HCT116 (cell line): ENCODE measurements around the gene GSG1L. TPM values are rescaled to one million over a fixed set of nuclear protein-coding genes. Genes with fewer than 3 reads are reported as not detected.

Experiments used
- ATAC-seq: fragments of 200-7000 bp; cut with Tn5 transposase; 2 replicates; pipeline ENCODE4 v1.9.1; 2020; ENCODE audit warnings: mild to moderate bottlenecking, moderate library complexity
- BruUV-seq: library from RNA; stranded (reverse); fragments of 400-500 nt; replicated peaks from 2 replicates; lab custom pipeline; 2021; lab: Mats Ljungman, UMichigan
- CTCF ChIA-PET: fragments of 300-600 bp; sonication (Branson Sonifier 250); formaldehyde crosslinking; loops from one replicate; lab custom pipeline; 2021; ENCODE audit warnings: antibody characterized with exemption; lab: Charles Lee
- POLR2A ChIA-PET: fragments of 300-600, 350-600 bp; sonication (Branson Sonifier 250); formaldehyde crosslinking; loops from one replicate; lab custom pipeline; 2021; ENCODE audit warnings: antibody characterized with exemption; lab: Charles Lee
- RAD21 ChIA-PET, 2 experiments: fragments of 300-600 bp; sonication (Branson Sonifier 250); formaldehyde crosslinking; loops; one replicate each; lab custom pipeline; 2023; ENCODE audit warnings: low total read pairs in 2 of 2; ENCODE audit not compliant: uncharacterized antibody in 2 of 2, unreplicated experiment in 2 of 2, low non-redundant PET in 1 of 2; lab: Charles Lee
- DNase-seq: peaks from one replicate; pipeline ENCODE4 v3.0.0-alpha.2; 2010; ENCODE audit warnings: low read depth, low spot score
- H2AFZ ChIP-seq: fragments of 200-600 bp; shearing (Covaris generic), sonication (generic); 2 replicates; pipeline ENCODE4 v1.6.1; 2017; ENCODE audit warnings: low read depth, mixed run types, mixed read lengths, antibody characterized with exemption, low read length; ENCODE audit not compliant: poor library complexity, severe bottlenecking
- H3K27ac ChIP-seq: 2 replicates; pipeline ENCODE4 v1.5.1; 2012; ENCODE audit warnings: low read depth, low read length
- H3K27me3 ChIP-seq: fragments of 200-600 bp; sonication (generic); 2 replicates; pipeline ENCODE4 v1.6.1; 2016; ENCODE audit warnings: mixed run types, low read length, mixed read lengths; ENCODE audit not compliant: insufficient read depth
- H3K36me3 ChIP-seq, 2 experiments: fragments of 200-500 bp in 1 of 2; fragments of 200-600 bp in 1 of 2; sonication (Bioruptor generic) in 1 of 2; sonication (generic) in 1 of 2; 2 replicates each; pipeline versions ENCODE4 v1.5.1 to v1.6.1; 2014 to 2016; ENCODE audit warnings: low read length in 2 of 2, inconsistent platforms in 1 of 2, mixed read lengths in 1 of 2, mixed run types in 1 of 2; ENCODE audit not compliant: insufficient read depth in 2 of 2, control insufficient read depth in 1 of 2
- H3K4me1 ChIP-seq, 2 experiments: fragments of 200-600 bp in 1 of 2; sonication (generic) in 1 of 2; 2 replicates each; pipeline versions ENCODE4 v1.5.1 to v1.6.1; 2012 to 2017; ENCODE audit warnings: low read length in 2 of 2, inconsistent platforms in 1 of 2, mild to moderate bottlenecking in 1 of 2, mixed read lengths in 1 of 2, mixed run types in 1 of 2, moderate library complexity in 1 of 2; ENCODE audit not compliant: insufficient read depth in 2 of 2, control insufficient read depth in 1 of 2
- H3K4me2 ChIP-seq: fragments of 200-600 bp; sonication (generic); 2 replicates; pipeline ENCODE4 v1.6.1; 2017; ENCODE audit warnings: mixed run types, low read length, mixed read lengths
- H3K4me3 ChIP-seq, 2 experiments: fragments of 200-600 bp in 1 of 2; sonication (generic) in 1 of 2; replicated peaks in 1 of 2; 2 replicates each; pipeline ENCODE4 v1.5.1; 2011 to 2016; ENCODE audit warnings: low read length in 2 of 2, control low read depth in 1 of 2, low read depth in 1 of 2, mild to moderate bottlenecking in 1 of 2, mixed read lengths in 1 of 2, mixed run types in 1 of 2
- H3K79me2 ChIP-seq: fragments of 200-600 bp; sonication (generic); 2 replicates; pipeline ENCODE4 v1.6.1; 2017; ENCODE audit warnings: mild to moderate bottlenecking, mixed run types, low read length, moderate library complexity, mixed read lengths; ENCODE audit not compliant: insufficient read depth
- H3K9ac ChIP-seq: fragments of 200-600 bp; sonication (generic); 2 replicates; pipeline ENCODE4 v1.6.1; 2016; ENCODE audit warnings: low read length, mixed read lengths
- H3K9me2 ChIP-seq: fragments of 200-600 bp; sonication (generic), shearing (Covaris generic); 2 replicates; pipeline ENCODE4 v1.6.1; 2017; ENCODE audit warnings: mixed run types, mild to moderate bottlenecking, moderate library complexity; ENCODE audit not compliant: insufficient read depth
- H3K9me3 ChIP-seq, 2 experiments: fragments of 200-500 bp in 1 of 2; fragments of 200-600 bp in 1 of 2; sonication (Bioruptor generic) in 1 of 2; sonication (generic) in 1 of 2; 2 replicates each; pipeline ENCODE4 v1.6.1; 2014 to 2017; ENCODE audit warnings: low read length in 2 of 2, mixed read lengths in 2 of 2, inconsistent platforms in 1 of 2, low read depth in 1 of 2, mild to moderate bottlenecking in 1 of 2, mixed run types in 1 of 2, moderate library complexity in 1 of 2; ENCODE audit not compliant: control insufficient read depth in 1 of 2, insufficient read depth in 1 of 2
- H4K20me1 ChIP-seq: fragments of 200-600 bp; sonication (generic), shearing (Covaris generic); 2 replicates; pipeline ENCODE4 v1.6.1; 2017; ENCODE audit warnings: mixed run types, mild to moderate bottlenecking, moderate library complexity; ENCODE audit not compliant: insufficient read depth
- CBX3 ChIP-seq: IDR thresholded peaks from 2 replicates; pipeline ENCODE4 v1.6.1; 2012; ENCODE audit warnings: low read depth
- CTCF ChIP-seq, 3 experiments: fragments of 200-600 bp in 1 of 3; sonication (generic) in 1 of 3; IDR thresholded peaks in 2 of 3; conservative IDR thresholded peaks in 1 of 3; 2 replicates each; pipeline ENCODE4 v1.5.1; 2012 to 2017; ENCODE audit warnings: low read depth in 2 of 3, low read length in 2 of 3, antibody characterized with exemption in 1 of 3, borderline replicate concordance in 1 of 3, control low read depth in 1 of 3, mild to moderate bottlenecking in 1 of 3, mixed read lengths in 1 of 3, mixed run types in 1 of 3, moderate library complexity in 1 of 3; ENCODE audit not compliant: insufficient read depth in 1 of 3
- EGR1 ChIP-seq: IDR thresholded peaks from 2 replicates; pipeline ENCODE4 v1.6.1; 2012; ENCODE audit warnings: low read depth
- EZH2 ChIP-seq: fragments of 200-600 bp; sonication (generic); IDR thresholded peaks from 2 replicates; pipeline ENCODE4 v1.6.1; 2017; ENCODE audit warnings: antibody characterized with exemption, mixed run types
- EZH2phosphoT487 ChIP-seq: fragments of 200-600 bp; IDR thresholded peaks from 2 replicates; pipeline ENCODE4 v1.6.1; 2018; ENCODE audit warnings: antibody characterized with exemption, borderline replicate concordance
- JUND ChIP-seq: IDR thresholded peaks from 2 replicates; pipeline ENCODE4 v1.6.1; 2012
- POLR2A ChIP-seq: IDR thresholded peaks from 2 replicates; pipeline ENCODE4 v1.7.0; 2011; ENCODE audit warnings: borderline replicate concordance; ENCODE audit not compliant: insufficient read depth, insufficient read length; ENCODE audit errors: extremely low read depth
- RAD21 ChIP-seq: IDR thresholded peaks from 2 replicates; pipeline ENCODE4 v1.6.1; 2012; ENCODE audit warnings: low read depth, mild to moderate bottlenecking
- REST ChIP-seq: IDR thresholded peaks from 2 replicates; pipeline ENCODE4 v1.6.1; 2012; ENCODE audit warnings: low read depth
- SP1 ChIP-seq: IDR thresholded peaks from 2 replicates; pipeline ENCODE4 v1.6.1; 2012; ENCODE audit warnings: low read depth
- TCF7L2 ChIP-seq: IDR thresholded peaks from 2 replicates; pipeline ENCODE4 v1.7.0; 2011; ENCODE audit warnings: borderline replicate concordance, inconsistent platforms; ENCODE audit not compliant: insufficient read depth, insufficient read length; ENCODE audit errors: extremely low read depth
- YY1 ChIP-seq: IDR thresholded peaks from 2 replicates; pipeline ENCODE4 v1.6.1; 2011; ENCODE audit warnings: low read length, low read depth, moderate library complexity, mild to moderate bottlenecking; ENCODE audit not compliant: insufficient replicate concordance; ENCODE audit errors: extremely low read depth
- intact Hi-C: fragments of 100-400 bp; cut with micrococcal nuclease; formaldehyde crosslinking; loops from 2 replicates; pipeline ENCODE4 v1.10.0; 2022
- total RNA-seq: library from RNA; stranded (reverse); gene quantifications from one replicate; pipeline ENCODE4 v1.2.1, GENCODE V29; 2021; ENCODE audit not compliant: unreplicated experiment

GSG1L gene
- total RNA-seq, 1 experiment from 2014 or later = not detected

GRCh38 chr16:27859020-27859419, 204.5 kb downstream of the GSG1L start:
- H3K4me2 ChIP-seq = no peak overlapping the region
- no peaks in the 10 kb centered on the region for H3K27me3 ChIP-seq
- no peak overlapping the region for H3K4me3 ChIP-seq
- ATAC-seq (peak; percentile 79), DNase-seq (no peak)
- H3K4me1 ChIP-seq = no peaks in the 10 kb centered on the region
- no peak overlapping the region for H3K9ac ChIP-seq
- no peaks in the 10 kb centered on the region for H3K9me2 ChIP-seq
- H3K9me3 ChIP-seq = peaks cover 0 to 3% of the 10 kb centered on the region in 2 experiments; a peak in 1 of 4 replicates
- no peak for TF ChIP-seq TCF7L2
- TF ChIP-seq SP1 = no peak
- no peak for TF ChIP-seq EZH2phosphoT487
- 0 out of 2 replicates have a peak, but pooled peaks have one; percentile 29 for TF ChIP-seq RAD21
- peak in 2 of 3 experiments; percentile 43 to 53; a peak in 4 of 6 replicates for TF ChIP-seq CTCF (IDR thresholded peaks at IDR 0.05 in 2 of 3, conservative IDR thresholded peaks at IDR 0.05 in 1 of 3; ENCODE audit: borderline replicate concordance in 1 of 3, insufficient read depth in 1 of 3, low read depth in 2 of 3, low read length in 2 of 3)
- ChIA-PET RAD21 (no interaction called here), POLR2A (no interaction called here), CTCF (interaction anchor here (0.7 to 2.2 kb wide), 3 partner anchors 8 to 12 kb away, joined by 3 to 8 read pairs (median 3); no protein-coding TSS in a partner anchor)
- no TSS peak for BruUV-seq
- H3K79me2 ChIP-seq = no peaks in the 10 kb centered on the region
- no peak overlapping the region for H3K27ac ChIP-seq
- H3K36me3 ChIP-seq = no peaks in the 10 kb centered on the region
- no peak overlapping the region for H2AFZ ChIP-seq
- intact Hi-C loops = no loop called here
- no peaks in the 10 kb centered on the region for H4K20me1 ChIP-seq

GRCh38 chr16:27853651-27854050, 209.9 kb downstream of the GSG1L start:
- Histone ChIP-seq H4K20me1 (no peaks in the 10 kb centered on the region), H3K4me3 (no peak overlapping the region), H2AFZ (no peak overlapping the region), H3K4me2 (no peak overlapping the region), H3K9me3 (no peaks in the 10 kb centered on the region), H3K4me1 (no peaks in the 10 kb centered on the region), H3K9me2 (no peaks in the 10 kb centered on the region), H3K79me2 (no peaks in the 10 kb centered on the region), H3K27ac (no peak overlapping the region), H3K9ac (no peak overlapping the region), H3K27me3 (peaks cover 13% of the 10 kb centered on the region; the same call in 1 of the 2 replicates), H3K36me3 (no peaks in the 10 kb centered on the region)
- ATAC-seq (no peak), DNase-seq (no peak)
- ChIA-PET POLR2A (no interaction called here), RAD21 (no interaction called here), CTCF (interaction anchor here (2.4 kb wide), 1 partner anchor 14 kb away, joined by 6 read pairs; no protein-coding TSS in a partner anchor)
- intact Hi-C loops = no loop called here
- no TSS peak for BruUV-seq
- TF ChIP-seq EZH2phosphoT487 = no peak
- TF ChIP-seq EZH2 = no peak
- no peak for TF ChIP-seq JUND
- TF ChIP-seq POLR2A = no peak
- no peak for TF ChIP-seq CBX3
- TF ChIP-seq YY1 = no peak
- TF ChIP-seq SP1 = no peak
- no peak for TF ChIP-seq REST
- TF ChIP-seq EGR1 = no peak
